B cell (primary cell): ENCODE data around the gene CAMK4. TPM values are rescaled to one million over a fixed set of nuclear protein-coding genes. Genes with fewer than 3 reads are reported as not detected.

Source experiments
- ATAC-seq: fragments of 200-7000 bp; cut with Tn5 transposase; one replicate; pipeline ENCODE4 v1.10.0; 2021; ENCODE audit warnings: low read depth, mild to moderate bottlenecking, moderate number of reproducible peaks, moderate library complexity
- CTCF ChIA-PET: fragments of 350-600 bp; sonication (Branson Sonifier 250); formaldehyde crosslinking; loops from one replicate; lab custom pipeline; 2021; ENCODE audit warnings: antibody characterized with exemption, inconsistent platforms; lab: Charles Lee
- POLR2A ChIA-PET: fragments of 350-600 bp; sonication (Branson Sonifier 250); formaldehyde crosslinking; loops from one replicate; lab custom pipeline; 2021; ENCODE audit warnings: antibody characterized with exemption; lab: Charles Lee
- DNase-seq: peaks from one replicate; pipeline ENCODE4 v3.0.0; 2013
- H2AFZ ChIP-seq: 2 replicates; pipeline ENCODE4 v1.6.1; 2012; ENCODE audit warnings: mild to moderate bottlenecking, low read depth, low read length; ENCODE audit not compliant: insufficient read depth, poor library complexity, severe bottlenecking
- H3K27ac ChIP-seq, 2 donors: 1 replicate in 1 of 2; 2 replicates in 1 of 2; pipeline ENCODE4 v1.5.1; 2012 to 2013; ENCODE audit warnings: low read length in 2 of 2, mild to moderate bottlenecking in 2 of 2, moderate library complexity in 1 of 2
- H3K27me3 ChIP-seq, 4 experiments: fragments of 200-600 bp in 1 of 4; sonication (generic) in 1 of 4; replicated peaks in 1 of 4; 1 replicate in 2 of 4; 2 replicates in 2 of 4; pipeline versions ENCODE4 v1.6.1 to v1.7.0; 2013 to 2016; ENCODE audit warnings: low read length in 3 of 4, mild to moderate bottlenecking in 2 of 4, mixed read lengths in 1 of 4, moderate library complexity in 1 of 4; ENCODE audit not compliant: insufficient read depth in 4 of 4, control insufficient read depth in 3 of 4; ENCODE audit errors: control extremely low read depth in 1 of 4
- H3K36me3 ChIP-seq, 2 experiments: replicated peaks in 1 of 2; 1 replicate in 1 of 2; 2 replicates in 1 of 2; pipeline versions ENCODE4 v1.6.1 to v1.7.1; 2013; ENCODE audit warnings: low read length in 1 of 2; ENCODE audit not compliant: insufficient read depth in 2 of 2, control insufficient read depth in 1 of 2; ENCODE audit errors: control extremely low read depth in 1 of 2, extremely low read depth in 1 of 2
- H3K4me1 ChIP-seq, 2 donors: fragments of 200-600 bp in 1 of 2; sonication (generic) in 1 of 2; 1 replicate in 1 of 2; 2 replicates in 1 of 2; pipeline versions ENCODE4 v1.5.1 to v1.6.1; 2013 to 2017; ENCODE audit warnings: low read length in 2 of 2; ENCODE audit not compliant: control insufficient read depth in 2 of 2, insufficient read depth in 2 of 2
- H3K4me2 ChIP-seq: replicated peaks from 2 replicates; pipeline ENCODE3; 2012; ENCODE audit warnings: mild to moderate bottlenecking, low read depth, low read length; ENCODE audit not compliant: poor library complexity, severe bottlenecking
- H3K4me3 ChIP-seq, 5 experiments: fragments of 200-600 bp in 1 of 5; sonication (generic) in 1 of 5; 1 replicate in 3 of 5; 2 replicates in 2 of 5; pipeline versions ENCODE4 v1.5.1 to v1.7.0; 2011 to 2016; ENCODE audit warnings: low read length in 4 of 5, mild to moderate bottlenecking in 4 of 5, low read depth in 2 of 5, control low read depth in 1 of 5, moderate library complexity in 1 of 5; ENCODE audit not compliant: insufficient read depth in 1 of 5; ENCODE audit errors: control extremely low read depth in 1 of 5, extremely low read depth in 1 of 5
- H3K79me2 ChIP-seq: fragments of 200-600 bp; sonication (generic); one replicate; pipeline ENCODE4 v1.6.0; 2016; ENCODE audit warnings: low read length; ENCODE audit not compliant: control insufficient read depth, insufficient read depth
- H3K9ac ChIP-seq: fragments of 200-600 bp; sonication (generic); 2 replicates; pipeline ENCODE4 v1.6.1; 2017; ENCODE audit warnings: mild to moderate bottlenecking, low read length, moderate library complexity
- H3K9me3 ChIP-seq, 3 donors: one replicate each; pipeline versions ENCODE4 v1.6.1 to v1.7.1; 2013; ENCODE audit warnings: low read length in 2 of 3; ENCODE audit not compliant: control insufficient read depth in 2 of 3, insufficient read depth in 1 of 3; ENCODE audit errors: control extremely low read depth in 1 of 3
- H4K20me1 ChIP-seq: 2 replicates; pipeline ENCODE4 v1.6.0; 2012; ENCODE audit warnings: mild to moderate bottlenecking, low read length; ENCODE audit not compliant: insufficient read depth, control insufficient read depth, poor library complexity, severe bottlenecking
- H3K27ac Mint-ChIP-seq: one replicate; pipeline ENCODE4 v1.8.0; 2021; ENCODE audit warnings: mixed read lengths
- H3K27me3 Mint-ChIP-seq: one replicate; pipeline ENCODE4 v1.8.0; 2021; ENCODE audit warnings: mixed read lengths
- H3K4me1 Mint-ChIP-seq: one replicate; pipeline ENCODE4 v1.8.0; 2021; ENCODE audit warnings: mixed read lengths
- H3K4me3 Mint-ChIP-seq: one replicate; pipeline ENCODE4 v1.8.0; 2021; ENCODE audit warnings: mixed read lengths
- H3K9me3 Mint-ChIP-seq: one replicate; pipeline ENCODE4 v1.8.0; 2022; ENCODE audit warnings: mixed read lengths; ENCODE audit not compliant: insufficient read depth
- EZH2 ChIP-seq: IDR thresholded peaks from 2 replicates; pipeline ENCODE4 v1.6.1; 2012; ENCODE audit warnings: borderline replicate concordance, low read depth, mild to moderate bottlenecking, moderate library complexity, low read length; ENCODE audit not compliant: insufficient read depth, poor library complexity, severe bottlenecking
- WGBS: methylation state at CpG from one replicate; pipeline ENCODE4 v1.1.5; 2013; ENCODE audit warnings: missing lambda C conversion rate; ENCODE audit not compliant: insufficient coverage; 5-methylcytosine and 5-hydroxymethylcytosine counted together
- intact Hi-C: fragments of 100-400 bp; cut with micrococcal nuclease; formaldehyde crosslinking; loops from one replicate; pipeline ENCODE4 v1.10.0; 2022
- polyA plus RNA-seq: library from polyadenylated mRNA; depleted of rRNA; stranded (reverse); fragments of >200 nt; gene quantifications from 2 replicates; pipeline ENCODE4 v1.2.3, GENCODE V29; 2012
- total RNA-seq, 2 donors: library from RNA; stranded (reverse); fragments of 120-200 nt in 1 of 2; gene quantifications; 1 replicate in 1 of 2; 2 replicates in 1 of 2; pipeline versions ENCODE4 v1.2.3 to v1.2.4, GENCODE V29; 2013 to 2022
- TF ChIP-seq, protein P1 (sequence below): fragments of 200-600 bp; IDR thresholded peaks from one replicate; pipeline ENCODE4 v1.8.0; 2022; ENCODE audit warnings: antibody characterized with exemption, mild to moderate bottlenecking

CAMK4 gene
- total and polyA plus RNA-seq, 2 donors (not counting 1 experiment from before 2014, with no cell fraction given), result 0.78 to 4.8 TPM

DNA sequence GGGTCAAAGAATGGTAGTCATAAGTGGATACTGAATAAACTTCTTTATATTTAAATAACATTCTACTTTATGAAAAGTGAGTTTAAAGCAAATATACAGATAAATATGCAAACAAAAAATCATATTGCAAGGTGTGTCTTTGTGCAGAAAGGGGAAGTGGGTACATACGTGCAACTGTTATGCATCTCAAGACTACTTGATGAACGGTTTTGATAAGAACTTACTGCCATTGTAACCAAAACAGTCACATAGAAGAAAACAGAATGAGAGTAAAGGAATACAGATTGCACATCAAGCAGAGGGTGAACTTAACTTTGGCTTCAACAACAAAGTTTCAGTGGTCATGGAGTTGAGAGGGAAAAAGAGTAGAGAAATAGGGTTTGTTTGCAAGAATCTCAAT lies 9.9 kb downstream of the CAMK4 start:
- no peak overlapping the region for H3K4me2 ChIP-seq
- no CpG with 5 or more reads among the region's 2 CpGs for WGBS
- intact Hi-C loops, result no loop called here
- Mint-ChIP-seq H3K9me3 (no peaks in the 10 kb centered on the region), H3K4me3 (no peak overlapping the region), H3K27ac (no peak overlapping the region), H3K4me1 (peaks cover 16% of the 10 kb centered on the region), H3K27me3 (no peaks in the 10 kb centered on the region)
- POLR2A ChIA-PET, result no interaction called here
- CTCF ChIA-PET, result no interaction called here
- no peak for ATAC-seq
- H3K4me3 ChIP-seq, result no peak overlapping the region
- H3K9ac ChIP-seq, result no peak overlapping the region
- H4K20me1 ChIP-seq, result no peaks in the 10 kb centered on the region
- no peak overlapping the region for H3K27ac ChIP-seq
- H2AFZ ChIP-seq, result no peak overlapping the region
- H3K79me2 ChIP-seq, result no peaks in the 10 kb centered on the region
- peaks cover 6 to 11% of the 10 kb centered on the region in 2 donors for H3K4me1 ChIP-seq
- H3K9me3 ChIP-seq, result no peaks in the 10 kb centered on the region
- TF ChIP-seq, protein P1, sequence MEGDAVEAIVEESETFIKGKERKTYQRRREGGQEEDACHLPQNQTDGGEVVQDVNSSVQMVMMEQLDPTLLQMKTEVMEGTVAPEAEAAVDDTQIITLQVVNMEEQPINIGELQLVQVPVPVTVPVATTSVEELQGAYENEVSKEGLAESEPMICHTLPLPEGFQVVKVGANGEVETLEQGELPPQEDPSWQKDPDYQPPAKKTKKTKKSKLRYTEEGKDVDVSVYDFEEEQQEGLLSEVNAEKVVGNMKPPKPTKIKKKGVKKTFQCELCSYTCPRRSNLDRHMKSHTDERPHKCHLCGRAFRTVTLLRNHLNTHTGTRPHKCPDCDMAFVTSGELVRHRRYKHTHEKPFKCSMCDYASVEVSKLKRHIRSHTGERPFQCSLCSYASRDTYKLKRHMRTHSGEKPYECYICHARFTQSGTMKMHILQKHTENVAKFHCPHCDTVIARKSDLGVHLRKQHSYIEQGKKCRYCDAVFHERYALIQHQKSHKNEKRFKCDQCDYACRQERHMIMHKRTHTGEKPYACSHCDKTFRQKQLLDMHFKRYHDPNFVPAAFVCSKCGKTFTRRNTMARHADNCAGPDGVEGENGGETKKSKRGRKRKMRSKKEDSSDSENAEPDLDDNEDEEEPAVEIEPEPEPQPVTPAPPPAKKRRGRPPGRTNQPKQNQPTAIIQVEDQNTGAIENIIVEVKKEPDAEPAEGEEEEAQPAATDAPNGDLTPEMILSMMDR, result no peak
- no peak for TF ChIP-seq EZH2
- no peak for DNase-seq
- no peaks in the 10 kb centered on the region for H3K36me3 ChIP-seq
- H3K27me3 ChIP-seq, result no peaks in the 10 kb centered on the region

DNA sequence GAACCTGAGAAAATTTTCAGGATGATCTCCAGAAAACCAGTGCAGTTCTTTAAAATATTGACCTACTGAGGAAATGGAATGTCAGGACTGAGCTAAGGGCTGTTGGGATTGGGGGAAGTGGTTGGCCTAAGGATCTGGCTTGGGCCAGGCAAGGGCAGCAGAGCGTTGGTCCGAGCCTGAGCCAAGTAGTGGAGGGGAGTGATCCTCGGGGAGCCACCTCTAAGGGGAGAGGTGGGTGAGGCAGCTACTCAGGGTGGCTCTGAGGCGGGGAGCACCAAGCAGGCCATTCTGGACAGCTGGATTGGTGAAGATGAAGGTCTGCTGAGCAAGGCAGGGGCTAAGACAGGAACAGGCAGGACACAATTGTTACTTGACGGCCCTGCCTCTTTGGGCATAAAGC lies 11.5 kb downstream of the CAMK4 start:
- intact Hi-C loops, result no loop called here
- no peaks in the 10 kb centered on the region for H3K79me2 ChIP-seq
- H3K36me3 ChIP-seq, result no peaks in the 10 kb centered on the region
- no peaks in the 10 kb centered on the region for H3K9me3 Mint-ChIP-seq
- no peaks in the 10 kb centered on the region for H3K27me3 Mint-ChIP-seq
- H3K4me3 ChIP-seq, result no peak overlapping the region
- ChIA-PET CTCF (no interaction called here), POLR2A (no interaction called here)
- no peak overlapping the region for H3K27ac Mint-ChIP-seq
- no peak overlapping the region for H3K4me3 Mint-ChIP-seq
- peaks cover 8% of the 10 kb centered on the region for H3K4me1 Mint-ChIP-seq
- no peaks in the 10 kb centered on the region for H3K27me3 ChIP-seq
- TF ChIP-seq, protein P1, result no peak
- TF ChIP-seq EZH2, result no peak
- H3K27ac ChIP-seq, result no peak overlapping the region
- H3K4me2 ChIP-seq, result no peak overlapping the region
- H2AFZ ChIP-seq, result no peak overlapping the region
- H3K4me1 ChIP-seq, result peaks cover 0 to 3% of the 10 kb centered on the region in 2 donors
- no peaks in the 10 kb centered on the region for H3K9me3 ChIP-seq
- 94% methylated on average over 4 of the region's 5 CpGs for WGBS
- ATAC-seq (no peak), DNase-seq (no peak)
- H3K9ac ChIP-seq, result no peak overlapping the region
- no peaks in the 10 kb centered on the region for H4K20me1 ChIP-seq
